GM23338 (cell line): ENCODE results near the gene CEBPG. TPM values are rescaled to one million over a fixed set of nuclear protein-coding genes. Genes with fewer than 3 reads are reported as not detected.

Experiments
- ATAC-seq: fragments of 200-7000 bp; cut with Tn5 transposase; 3 replicates; pipeline ENCODE4 v1.9.1; 2020
- DNase-seq: peaks from one replicate; pipeline ENCODE4 v3.0.0-alpha.2; 2015; ENCODE audit warnings: low spot score
- H2AFZ ChIP-seq: fragments of 200-600 bp; sonication (generic); 2 replicates; pipeline ENCODE4 v1.8.0; 2016; ENCODE audit warnings: antibody characterized with exemption, mild to moderate bottlenecking, moderate library complexity
- H3F3A ChIP-seq: fragments of 200-600 bp; sonication (generic); replicated peaks from 2 replicates; pipeline ENCODE4 v1.8.0; 2017; ENCODE audit warnings: antibody characterized with exemption, mixed run types, low read depth
- H3K27ac ChIP-seq: fragments of 200-600 bp; sonication (generic); 2 replicates; pipeline ENCODE4 v1.6.1; 2016; ENCODE audit warnings: low read depth
- H3K27me3 ChIP-seq: fragments of 200-600 bp; sonication (generic); 2 replicates; pipeline ENCODE4 v1.8.0; 2016; ENCODE audit warnings: mild to moderate bottlenecking, mixed run types, moderate library complexity; ENCODE audit not compliant: insufficient read depth
- H3K36me3 ChIP-seq: fragments of 200-600 bp; sonication (generic); 2 replicates; pipeline ENCODE4 v1.8.0; 2016; ENCODE audit warnings: mild to moderate bottlenecking; ENCODE audit not compliant: insufficient read depth
- H3K4me1 ChIP-seq: fragments of 200-600 bp; sonication (generic); 2 replicates; pipeline ENCODE4 v1.8.0; 2016; ENCODE audit warnings: mild to moderate bottlenecking, moderate library complexity; ENCODE audit not compliant: insufficient read depth
- H3K4me2 ChIP-seq: fragments of 200-600 bp; sonication (generic); 2 replicates; pipeline ENCODE4 v1.7.1; 2017; ENCODE audit warnings: mixed run types
- H3K4me3 ChIP-seq: fragments of 200-600 bp; sonication (generic); 2 replicates; pipeline ENCODE4 v1.6.1; 2016; ENCODE audit warnings: mixed run types
- H3K79me2 ChIP-seq: fragments of 200-600 bp; sonication (generic); replicated peaks from 2 replicates; pipeline ENCODE4 v1.8.0; 2017; ENCODE audit warnings: mild to moderate bottlenecking; ENCODE audit not compliant: insufficient read depth
- H3K9me2 ChIP-seq: fragments of 200-600 bp; sonication (generic); 2 replicates; pipeline ENCODE4 v1.8.0; 2017; ENCODE audit not compliant: insufficient read depth
- H4K20me1 ChIP-seq: fragments of 200-600 bp; sonication (generic); replicated peaks from 2 replicates; pipeline ENCODE4 v1.8.0; 2017; ENCODE audit warnings: mild to moderate bottlenecking; ENCODE audit not compliant: insufficient read depth
- H3K27ac Mint-ChIP-seq: 2 replicates; pipeline ENCODE4 v1.8.0; 2020; ENCODE audit warnings: inconsistent platforms, mild to moderate bottlenecking, moderate library complexity, mixed read lengths
- H3K27me3 Mint-ChIP-seq: 3 replicates; pipeline ENCODE4 v1.8.0; 2022; ENCODE audit warnings: low read depth, mild to moderate bottlenecking, moderate library complexity, mixed read lengths, inconsistent platforms; ENCODE audit not compliant: insufficient read depth, poor library complexity
- H3K36me3 Mint-ChIP-seq: 3 replicates; pipeline ENCODE4 v1.8.0; 2021; ENCODE audit warnings: low read depth, mild to moderate bottlenecking, inconsistent platforms, moderate library complexity, mixed read lengths
- H3K4me1 Mint-ChIP-seq: 3 replicates; pipeline ENCODE4 v1.8.0; 2020; ENCODE audit warnings: mild to moderate bottlenecking, inconsistent platforms, mixed read lengths
- H3K4me3 Mint-ChIP-seq: 3 replicates; pipeline ENCODE4 v1.8.0; 2021; ENCODE audit warnings: moderate library complexity, mild to moderate bottlenecking, inconsistent platforms, mixed read lengths
- H3K9me3 Mint-ChIP-seq: 3 replicates; pipeline ENCODE4 v1.8.0; 2020; ENCODE audit warnings: moderate library complexity, mild to moderate bottlenecking, inconsistent platforms, mixed read lengths
- CREB1 ChIP-seq: fragments of 250-450 bp; sonication (Bioruptor Pico); IDR thresholded peaks from 2 replicates; pipeline ENCODE4 v1.5.0; 2020; ENCODE audit warnings: low read depth, mild to moderate bottlenecking, moderate library complexity
- ETS1 ChIP-seq: IDR thresholded peaks from 2 replicates; pipeline ENCODE4 v1.6.1; 2016; ENCODE audit warnings: antibody characterized with exemption
- EZH2 ChIP-seq: fragments of 200-600 bp; sonication (generic); IDR thresholded peaks from one replicate; pipeline ENCODE4 v1.8.0; 2017; ENCODE audit warnings: antibody characterized with exemption, mild to moderate bottlenecking, low read depth; ENCODE audit not compliant: unreplicated experiment
- EZH2phosphoT487 ChIP-seq: fragments of 200-600 bp; sonication (generic); IDR thresholded peaks from one replicate; pipeline ENCODE4 v1.8.1; 2018; ENCODE audit warnings: antibody characterized with exemption; ENCODE audit not compliant: unreplicated experiment
- NANOG ChIP-seq: IDR thresholded peaks from 2 replicates; pipeline ENCODE4 v1.6.1; 2016; ENCODE audit warnings: antibody characterized with exemption, borderline replicate concordance
- REST ChIP-seq: IDR thresholded peaks from one replicate; pipeline ENCODE4 v1.6.1; 2018; ENCODE audit warnings: antibody characterized with exemption; ENCODE audit not compliant: unreplicated experiment
- STAT1 ChIP-seq: IDR thresholded peaks from one replicate; pipeline ENCODE4 v1.6.1; 2016; ENCODE audit warnings: antibody characterized with exemption; ENCODE audit not compliant: unreplicated experiment
- ZNF114 ChIP-seq: fragments of 250-450 bp; sonication (Bioruptor Pico); IDR thresholded peaks from 2 replicates; pipeline ENCODE4 v1.5.0; 2020; ENCODE audit warnings: mild to moderate bottlenecking, moderate library complexity
- polyA plus RNA-seq: library from polyadenylated mRNA; unstranded; fragments of >200 nt; fragmentation: Nextera tagmentation; extraction: Ambion mirVana; gene quantifications from 2 replicates; pipeline ENCODE4 v1.2.1, GENCODE V29; 2016
- total RNA-seq: library from RNA; depleted of rRNA; stranded (reverse); fragments of >200 nt; shearing (Covaris generic); gene quantifications from 2 replicates; pipeline ENCODE4 v1.2.3, GENCODE V29; 2014

CEBPG gene
- total and polyA plus RNA-seq, 2 experiments from 2014 or later: 25.9 to 50.2 TPM

GRCh38 chr19:33408116-33408515 is 34.6 kb downstream of the CEBPG start (continued):
- TF ChIP-seq ETS1: no peak
- TF ChIP-seq STAT1: no peak
- no peak for TF ChIP-seq ZNF114 (CRISPR knock-in tag)
- no peak for TF ChIP-seq CREB1 (CRISPR knock-in tag)
- no peak for TF ChIP-seq NANOG
- TF ChIP-seq EZH2phosphoT487: no peak
- TF ChIP-seq REST: no peak

GRCh38 chr19:33408538-33409434 is 35.3 kb downstream of the CEBPG start:
- Histone ChIP-seq H3K27ac (no peak overlapping the region), H3K36me3 (no peaks in the 10 kb centered on the region), H3K9me2 (no peaks in the 10 kb centered on the region), H3K4me1 (no peaks in the 10 kb centered on the region; the same call in 1 of the 2 replicates), H3K4me2 (no peak overlapping the region), H3K79me2 (no peaks in the 10 kb centered on the region), H3F3A (no peaks in the 10 kb centered on the region), H3K4me3 (no peak overlapping the region), H3K27me3 (no peaks in the 10 kb centered on the region), H4K20me1 (no peaks in the 10 kb centered on the region), H2AFZ (no peak overlapping the region)
- DNase-seq (no peak), ATAC-seq (no peak)
- Mint-ChIP-seq H3K27me3 (peaks cover 11% of the 10 kb centered on the region), H3K9me3 (no peaks in the 10 kb centered on the region), H3K27ac (no peak overlapping the region), H3K4me3 (no peak overlapping the region), H3K36me3 (no peaks in the 10 kb centered on the region), H3K4me1 (peaks cover 7% of the 10 kb centered on the region)
- no peak for TF ChIP-seq ZNF114 (CRISPR knock-in tag)
- TF ChIP-seq EZH2: no peak
